22Rv1 (cell line): ENCODE data around the gene KHNYN.

Source experiments
- CTCF ChIP-seq: fragments of 450-650 bp; IDR thresholded peaks from 2 replicates; pipeline ENCODE4 v1.5.1; 2017; ENCODE audit warnings: mild to moderate bottlenecking
- ZFX ChIP-seq: fragments of 450-650 bp; IDR thresholded peaks from 2 replicates; pipeline ENCODE4 v1.6.1; 2017; ENCODE audit warnings: antibody characterized with exemption, borderline replicate concordance

- TF ChIP-seq CTCF, result no peak
- no peak for TF ChIP-seq ZFX
Observed at GRCh38 chr14:24417832-24418491, 11.8 kb upstream of the KHNYN start.
